NCI-H128 (cell line): Measurements from ENCODE around the gene CAMK2N2.

Source experiments
- DNase-seq: peaks from one replicate; lab custom pipeline; 2025; ENCODE audit not compliant: unreplicated experiment; lab: John Stamatoyannopoulos, UW

CAMK2N2 gene

DNA sequence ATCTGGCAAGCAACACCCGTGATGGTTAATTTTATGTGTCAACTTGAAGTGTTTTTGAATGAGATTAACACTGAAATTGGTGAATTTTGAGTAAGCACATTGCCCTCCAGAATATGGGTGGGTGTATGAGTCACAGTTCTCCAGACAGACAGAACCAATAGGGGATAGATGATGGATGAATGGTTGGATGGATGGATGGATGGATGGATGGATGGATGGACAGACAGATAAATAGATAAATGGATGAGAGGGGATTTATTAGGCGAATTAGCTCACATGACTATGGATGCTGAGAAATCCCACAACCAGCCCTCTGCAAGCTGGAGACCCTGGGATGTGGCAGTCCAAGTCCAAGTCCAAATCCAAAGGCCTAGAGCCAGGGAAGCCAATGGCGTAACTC, 37.4 kb downstream of the CAMK2N2 start:
- DNase-seq: no peak

DNA sequence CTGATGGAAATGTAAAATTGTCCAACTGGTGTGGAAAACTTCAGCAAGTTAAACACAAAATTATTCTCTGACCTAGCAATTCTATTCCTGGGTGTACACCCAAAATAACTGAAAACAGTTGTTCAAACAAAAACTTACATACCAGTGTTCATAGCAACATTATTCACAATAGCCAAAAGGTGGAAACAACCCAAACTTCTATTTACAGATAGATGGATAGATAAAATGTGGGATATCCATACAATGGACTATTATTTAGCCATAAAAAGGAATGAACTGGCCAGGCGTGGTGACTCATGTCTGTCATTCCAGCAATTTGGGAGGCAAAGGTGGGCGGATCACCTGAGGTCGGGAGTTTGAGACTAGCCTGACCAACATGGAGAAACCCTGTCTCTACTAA, 38.8 kb downstream of the CAMK2N2 start:
- DNase-seq: no peak

- DNase-seq: no peak
Observed at GRCh38 chr3:184218814-184219213, 42.5 kb downstream of the CAMK2N2 start.

- DNase-seq: no peak
Observed at GRCh38 chr3:184211718-184212117, 49.6 kb downstream of the CAMK2N2 start.

DNA sequence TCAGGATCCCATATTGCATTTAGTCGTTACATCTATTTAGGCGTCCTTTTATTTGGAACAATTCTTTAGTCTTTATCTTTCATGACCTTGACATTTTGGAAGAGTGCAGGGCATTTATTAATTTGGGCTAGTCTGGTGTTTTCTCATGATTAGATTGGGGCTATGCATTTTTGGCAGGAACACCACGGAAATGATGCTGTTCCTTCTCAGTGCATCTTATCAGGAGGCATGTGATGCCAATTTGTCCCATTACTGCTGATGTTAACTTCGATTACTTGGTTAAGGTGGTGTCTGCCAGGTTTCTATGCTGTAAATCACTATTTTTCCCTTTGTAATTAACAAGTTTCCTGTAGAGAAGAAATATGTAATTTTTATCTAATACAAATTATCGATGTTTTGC, 50.1 kb downstream of the CAMK2N2 start:
- no peak for DNase-seq
